ENCODE results near the gene SUMO3.

Gene SUMO3

GRCh38 chr21:44783020-44783696, 34.7 kb downstream of the SUMO3 start:
- no peak for DNase-seq (ENCODE audit: low read depth)
- no peak overlapping the region for H3K4me3 ChIP-seq (ENCODE audit: low read depth, low read length)
- in situ Hi-C loops (cut with HindIII; ENCODE audit: low sequenced_read_pairs) = no loop called here
- no peak for TF ChIP-seq CTCF (IDR thresholded peaks at IDR 0.05; ENCODE audit: low read depth, low read length, missing control alignments)

- no peak for DNase-seq (ENCODE audit: low read depth)
- H3K4me3 ChIP-seq (ENCODE audit: low read depth, low read length) = no peak overlapping the region
- in situ Hi-C loops (cut with HindIII; ENCODE audit: low sequenced_read_pairs) = no loop called here
- TF ChIP-seq CTCF (IDR thresholded peaks at IDR 0.05; ENCODE audit: low read depth, low read length, missing control alignments) = no peak
Measured at GRCh38 chr21:44780767-44781459, 36.9 kb downstream of the SUMO3 start.

GRCh38 chr21:44780137-44780502, 37.7 kb downstream of the SUMO3 start:
- H3K4me3 ChIP-seq (ENCODE audit: low read depth, low read length) = no peak overlapping the region
- TF ChIP-seq CTCF (IDR thresholded peaks at IDR 0.05; ENCODE audit: low read depth, low read length, missing control alignments) = no peak
- no peak for DNase-seq (ENCODE audit: low read depth)
- in situ Hi-C loops (cut with HindIII; ENCODE audit: low sequenced_read_pairs) = no loop called here

- in situ Hi-C loops (cut with HindIII; ENCODE audit: low sequenced_read_pairs) = no loop called here
- DNase-seq (ENCODE audit: low read depth) = no peak
- no peak overlapping the region for H3K4me3 ChIP-seq (ENCODE audit: low read depth, low read length)
- TF ChIP-seq CTCF (IDR thresholded peaks at IDR 0.05; ENCODE audit: low read depth, low read length, missing control alignments) = no peak
Measured at GRCh38 chr21:44779417-44780136, 38.3 kb downstream of the SUMO3 start.

GRCh38 chr21:44778983-44779382, 38.9 kb downstream of the SUMO3 start:
- no peak for TF ChIP-seq CTCF (IDR thresholded peaks at IDR 0.05; ENCODE audit: low read depth, low read length, missing control alignments)
- in situ Hi-C loops (cut with HindIII; ENCODE audit: low sequenced_read_pairs) = no loop called here
- no peak for DNase-seq (ENCODE audit: low read depth)
- no peak overlapping the region for H3K4me3 ChIP-seq (ENCODE audit: low read depth, low read length)

- TF ChIP-seq CTCF (IDR thresholded peaks at IDR 0.05; ENCODE audit: low read depth, low read length, missing control alignments) = no peak
- H3K4me3 ChIP-seq (ENCODE audit: low read depth, low read length) = no peak overlapping the region
- DNase-seq (ENCODE audit: low read depth) = no peak
- in situ Hi-C loops (cut with HindIII; ENCODE audit: low sequenced_read_pairs) = no loop called here
Measured at GRCh38 chr21:44778499-44778911, 39.4 kb downstream of the SUMO3 start.
